HL-60 (cell line): Measurements from ENCODE around the gene PABPN1L.

Experiments used
- DNase-seq, 2 experiments: peaks; one replicate each; pipeline ENCODE4 v3.0.0-alpha.2; 2010 to 2020; ENCODE audit warnings: low read depth in 1 of 2, low spot score in 1 of 2
- H3K27ac ChIP-seq: fragments of 250-450 bp; sonication (Bioruptor Pico); replicated peaks from 2 replicates; pipeline ENCODE4 v1.5.1; 2020; ENCODE audit warnings: mild to moderate bottlenecking, moderate library complexity
- H3K27me3 ChIP-seq: fragments of 250-450 bp; sonication (Bioruptor Pico); 2 replicates; pipeline ENCODE4 v1.5.1; 2021; ENCODE audit warnings: mild to moderate bottlenecking, moderate library complexity; ENCODE audit not compliant: insufficient read depth, poor library complexity, severe bottlenecking
- H3K4me3 ChIP-seq: replicated peaks from 2 replicates; pipeline ENCODE4 v1.5.1; 2011; ENCODE audit warnings: mild to moderate bottlenecking, control low read depth, low read length; ENCODE audit not compliant: insufficient read depth
- CTCF ChIP-seq: IDR thresholded peaks from one replicate; pipeline ENCODE4 v1.5.1; 2011; ENCODE audit warnings: low read length, control low read depth, inconsistent platforms; ENCODE audit not compliant: insufficient read depth
- GABPA ChIP-seq: IDR thresholded peaks from 2 replicates; pipeline ENCODE4 v1.6.1; 2012; ENCODE audit warnings: low read depth
- POLR2AphosphoS5 ChIP-seq: IDR thresholded peaks from 2 replicates; pipeline ENCODE4 v1.6.1; 2012; ENCODE audit warnings: low read depth
- REST ChIP-seq: IDR thresholded peaks from 2 replicates; pipeline ENCODE4 v1.6.1; 2012; ENCODE audit warnings: low read depth; ENCODE audit not compliant: insufficient replicate concordance
- SPI1 ChIP-seq: IDR thresholded peaks from 2 replicates; pipeline ENCODE4 v1.6.1; 2012; ENCODE audit warnings: low read depth, mild to moderate bottlenecking, borderline replicate concordance

Gene PABPN1L

GRCh38 chr16:88874938-88875599 lies 8.6 kb upstream of the PABPN1L start:
- DNase-seq: no peak
- Histone ChIP-seq H3K27ac (no peak overlapping the region), H3K4me3 (no peak overlapping the region), H3K27me3 (peaks cover 3% of the 10 kb centered on the region)
- no peak for TF ChIP-seq POLR2AphosphoS5
- no peak for TF ChIP-seq CTCF
- no peak for TF ChIP-seq GABPA
- no peak for TF ChIP-seq REST
- no peak for TF ChIP-seq SPI1

GRCh38 chr16:88872650-88873331 lies 6.3 kb upstream of the PABPN1L start:
- H3K27me3 ChIP-seq: peaks cover 3% of the 10 kb centered on the region

GRCh38 chr16:88871730-88872416 lies 5.4 kb upstream of the PABPN1L start:
- TF ChIP-seq GABPA (no peak), SPI1 (no peak), CTCF (no peak), REST (no peak), POLR2AphosphoS5 (no peak; the same call in none of the 2 replicates)
- Histone ChIP-seq H3K27me3 (peaks cover 3% of the 10 kb centered on the region), H3K27ac (no peak overlapping the region), H3K4me3 (no peak overlapping the region)
- no peak for DNase-seq

More at GRCh38 chr16:88872650-88873331, 6.3 kb upstream of the PABPN1L start:
- no peak overlapping the region for H3K27ac ChIP-seq
- no peak for TF ChIP-seq GABPA
- TF ChIP-seq POLR2AphosphoS5: peak; percentile 15; the same call in 1 of the 2 replicates
- no peak for DNase-seq
- no peak overlapping the region for H3K4me3 ChIP-seq

- H3K4me3 ChIP-seq: no peak overlapping the region
- peaks cover 3% of the 10 kb centered on the region for H3K27me3 ChIP-seq
- no peak overlapping the region for H3K27ac ChIP-seq
- DNase-seq: no peak
- no peak for TF ChIP-seq POLR2AphosphoS5
- no peak for TF ChIP-seq REST
- no peak for TF ChIP-seq SPI1
Observed at GRCh38 chr16:88871349-88871702, 4.9 kb upstream of the PABPN1L start.
